Fibroblast of villous mesenchyme (primary cell): ENCODE measurements around the gene NPIPB6. TPM values are rescaled to one million over a fixed set of nuclear protein-coding genes. Genes with fewer than 3 reads are reported as not detected.

Experiments used
- DNase-seq: peaks from one replicate; pipeline ENCODE4 v3.0.0-alpha.2; 2010; ENCODE audit warnings: low read depth
- H3K4me3 ChIP-seq: 2 replicates; pipeline ENCODE4 v1.5.1; 2011; ENCODE audit warnings: low read depth, mild to moderate bottlenecking, low read length
- total RNA-seq: library from RNA; depleted of rRNA; stranded (reverse); fragments of >200 nt; gene quantifications from 2 replicates; pipeline ENCODE4 v1.2.3, GENCODE V29; 2012
- TF ChIP-seq, protein P1 (sequence below): IDR thresholded peaks from 2 replicates; pipeline ENCODE4 v1.5.1; 2012; ENCODE audit warnings: low read depth, mild to moderate bottlenecking, low read length; ENCODE audit not compliant: insufficient read depth

NPIPB6 gene
- total RNA-seq, 1 donor: not detected

DNA sequence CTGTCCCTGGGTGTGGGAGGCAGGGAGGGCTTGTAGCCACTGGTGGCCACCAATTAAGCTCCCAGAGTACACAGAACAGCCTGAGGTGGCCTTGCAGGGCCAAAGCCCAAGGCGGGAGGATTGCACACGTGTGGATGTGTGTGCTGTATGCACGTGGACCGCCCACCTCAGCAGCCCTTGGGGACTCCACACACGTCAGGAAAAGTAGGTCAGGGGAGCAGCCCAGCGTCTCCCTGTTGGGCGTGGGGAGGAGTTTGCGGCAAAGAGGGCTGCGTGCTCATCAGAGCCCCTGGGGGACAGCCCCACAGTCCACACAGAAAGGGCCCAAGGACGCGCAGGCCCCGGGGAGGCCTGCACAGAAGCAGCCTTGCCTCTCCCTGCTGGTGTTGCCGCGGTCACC, 51.4 kb downstream of the NPIPB6 start:
- DNase-seq: no peak
- TF ChIP-seq, protein P1, sequence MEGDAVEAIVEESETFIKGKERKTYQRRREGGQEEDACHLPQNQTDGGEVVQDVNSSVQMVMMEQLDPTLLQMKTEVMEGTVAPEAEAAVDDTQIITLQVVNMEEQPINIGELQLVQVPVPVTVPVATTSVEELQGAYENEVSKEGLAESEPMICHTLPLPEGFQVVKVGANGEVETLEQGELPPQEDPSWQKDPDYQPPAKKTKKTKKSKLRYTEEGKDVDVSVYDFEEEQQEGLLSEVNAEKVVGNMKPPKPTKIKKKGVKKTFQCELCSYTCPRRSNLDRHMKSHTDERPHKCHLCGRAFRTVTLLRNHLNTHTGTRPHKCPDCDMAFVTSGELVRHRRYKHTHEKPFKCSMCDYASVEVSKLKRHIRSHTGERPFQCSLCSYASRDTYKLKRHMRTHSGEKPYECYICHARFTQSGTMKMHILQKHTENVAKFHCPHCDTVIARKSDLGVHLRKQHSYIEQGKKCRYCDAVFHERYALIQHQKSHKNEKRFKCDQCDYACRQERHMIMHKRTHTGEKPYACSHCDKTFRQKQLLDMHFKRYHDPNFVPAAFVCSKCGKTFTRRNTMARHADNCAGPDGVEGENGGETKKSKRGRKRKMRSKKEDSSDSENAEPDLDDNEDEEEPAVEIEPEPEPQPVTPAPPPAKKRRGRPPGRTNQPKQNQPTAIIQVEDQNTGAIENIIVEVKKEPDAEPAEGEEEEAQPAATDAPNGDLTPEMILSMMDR: no peak
- H3K4me3 ChIP-seq: no peak overlapping the region

DNA sequence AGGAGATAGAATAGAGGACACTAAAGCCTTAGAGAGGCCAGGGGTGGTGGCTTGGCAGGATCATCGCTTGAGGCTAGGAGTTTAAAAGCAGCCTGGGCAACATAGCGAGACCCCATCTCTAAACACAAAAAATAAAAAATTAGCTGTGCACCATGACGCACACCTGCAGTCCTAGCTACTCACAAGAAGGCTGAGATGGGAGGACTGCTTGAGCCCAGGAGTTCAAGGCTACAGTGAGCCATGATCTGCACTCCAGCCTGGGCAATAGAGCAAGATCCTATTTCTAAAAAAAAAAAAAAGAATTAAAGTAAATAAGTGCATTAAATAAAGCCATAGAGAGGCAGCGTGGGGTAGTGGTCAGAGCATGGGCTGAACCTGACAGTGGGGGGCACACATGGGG, 51.9 kb downstream of the NPIPB6 start:
- TF ChIP-seq, protein P1: no peak
- no peak for DNase-seq
- no peak overlapping the region for H3K4me3 ChIP-seq

DNA sequence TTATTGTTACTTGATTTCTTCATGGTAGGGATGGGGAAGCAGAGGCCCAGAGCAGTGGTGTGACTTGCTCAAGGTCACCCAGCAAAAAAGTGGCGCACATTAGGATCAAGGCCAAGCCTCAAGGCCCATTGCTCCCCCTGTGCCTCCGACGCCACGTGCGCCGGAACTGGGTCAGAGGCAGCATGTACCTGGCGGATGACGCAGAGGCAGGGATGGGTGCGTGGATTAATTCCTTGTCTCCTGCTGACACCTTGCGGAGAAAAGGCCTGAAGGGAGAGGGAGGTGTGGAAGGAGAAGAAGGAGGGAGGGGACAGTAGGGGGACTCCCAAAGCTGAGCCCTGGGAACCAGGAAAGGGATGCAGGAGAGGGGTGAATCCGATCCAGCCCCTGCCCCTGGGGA, 52.5 kb downstream of the NPIPB6 start:
- no peak for DNase-seq
- TF ChIP-seq, protein P1: no peak
- H3K4me3 ChIP-seq: no peak overlapping the region

DNA sequence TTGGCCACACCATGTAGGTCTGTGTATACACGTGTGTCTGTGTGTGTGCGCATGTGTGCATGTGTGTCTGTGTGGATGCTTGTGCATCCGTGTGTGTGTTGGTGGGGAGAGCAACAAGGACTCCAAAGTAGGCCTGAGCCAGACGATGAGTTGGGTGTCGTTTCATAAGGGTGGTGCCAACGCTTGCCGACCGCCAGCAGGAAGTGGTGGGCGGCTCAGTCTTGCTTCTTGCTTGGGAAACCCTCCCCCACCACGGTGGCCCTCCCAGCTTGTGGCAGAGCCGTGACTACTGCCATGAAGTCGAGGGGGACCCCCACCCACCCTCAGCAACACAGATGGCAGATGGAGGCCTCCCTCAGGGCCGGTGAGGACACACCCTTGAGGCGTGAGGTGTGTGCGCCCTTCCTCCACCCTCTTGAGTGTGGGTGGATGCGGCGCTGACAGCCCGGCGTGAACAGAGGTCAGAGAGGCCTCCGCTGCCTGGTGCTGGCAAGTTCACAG, 53.4 kb downstream of the NPIPB6 start:
- H3K4me3 ChIP-seq: no peak overlapping the region
- no peak for DNase-seq
- TF ChIP-seq, protein P1: no peak

DNA sequence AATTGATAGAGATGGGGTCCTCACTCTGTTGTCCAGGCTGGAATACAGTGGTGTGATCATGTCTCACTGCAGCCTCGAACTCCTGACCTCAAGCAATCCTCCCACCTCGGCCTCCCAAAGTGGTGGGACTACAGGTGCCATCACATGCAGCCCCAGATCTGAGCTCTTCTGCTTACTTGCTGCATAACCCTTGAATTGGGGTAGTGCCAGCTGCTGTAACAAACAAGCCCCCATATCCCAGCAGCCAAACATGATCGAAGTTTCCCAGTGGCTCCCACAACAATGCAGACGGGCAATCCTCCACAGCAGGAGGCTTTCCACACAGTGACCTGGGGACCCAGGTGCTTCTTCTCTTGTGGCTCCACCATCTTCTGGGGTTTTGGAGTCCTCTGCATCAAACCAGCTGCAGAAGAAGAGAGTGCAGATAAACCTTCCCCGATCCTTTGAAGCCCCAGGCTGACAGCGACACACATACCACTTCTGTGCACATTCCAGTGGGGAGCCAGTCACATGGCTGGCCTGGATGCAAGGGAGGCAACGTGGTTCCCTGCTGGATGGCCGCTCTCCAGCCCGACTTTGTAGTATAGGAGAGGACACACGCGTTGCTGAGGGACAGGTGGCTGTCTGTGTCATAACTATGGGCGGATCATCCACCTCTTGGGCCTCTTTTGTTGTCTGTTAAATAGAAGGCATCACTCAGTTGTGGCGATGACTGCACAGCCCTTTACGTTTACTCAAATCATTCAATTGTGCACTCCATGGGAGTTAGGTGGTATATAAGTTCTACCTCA, 54.3 kb downstream of the NPIPB6 start:
- TF ChIP-seq, protein P1: no peak
- no peak for DNase-seq
- H3K4me3 ChIP-seq: no peak overlapping the region

DNA sequence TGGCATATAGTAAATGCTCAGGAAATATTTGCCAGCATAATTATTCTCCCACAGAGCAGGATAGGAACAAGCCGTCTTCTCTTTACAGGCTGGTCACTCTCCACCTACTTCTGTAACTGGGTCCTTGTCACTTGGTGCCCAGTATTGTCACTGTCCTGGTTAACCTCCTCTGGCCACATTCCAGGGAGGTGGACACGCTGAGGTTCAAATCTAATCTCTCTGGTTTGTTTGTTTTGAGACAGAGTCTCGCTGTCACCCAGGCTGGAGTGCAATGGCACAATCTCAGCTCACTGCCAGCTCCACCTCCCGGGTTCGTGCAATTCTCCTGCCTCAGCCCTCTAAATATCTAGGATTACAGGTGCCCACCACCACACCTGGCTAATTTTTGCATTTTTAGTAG, 55.4 kb downstream of the NPIPB6 start:
- H3K4me3 ChIP-seq: no peak overlapping the region
- DNase-seq: no peak
- TF ChIP-seq, protein P1: no peak
